Mesothelial cell of epicardium (in vitro differentiated cells): Measurements from ENCODE around the gene PAWR. TPM values are rescaled to one million over a fixed set of nuclear protein-coding genes. Genes with fewer than 3 reads are reported as not detected.

Experiments
- DNase-seq, 2 experiments: peaks; one replicate each; pipeline ENCODE4 v3.0.0; 2021; ENCODE audit warnings: low spot score in 2 of 2; ENCODE audit not compliant: unreplicated experiment in 2 of 2
- H3K27ac Mint-ChIP-seq: 2 replicates; pipeline ENCODE4 v1.8.0; 2021; ENCODE audit warnings: mixed read lengths
- H3K27me3 Mint-ChIP-seq: 2 replicates; pipeline ENCODE4 v1.8.0; 2021; ENCODE audit warnings: low read depth, mixed read lengths
- H3K36me3 Mint-ChIP-seq: 2 replicates; pipeline ENCODE4 v1.8.0; 2021; ENCODE audit warnings: mixed read lengths
- H3K4me1 Mint-ChIP-seq: 2 replicates; pipeline ENCODE4 v1.8.0; 2021; ENCODE audit warnings: mixed read lengths
- H3K4me3 Mint-ChIP-seq: 2 replicates; pipeline ENCODE4 v1.8.0; 2021; ENCODE audit warnings: mild to moderate bottlenecking, moderate library complexity, mixed read lengths
- H3K9me3 Mint-ChIP-seq: 2 replicates; pipeline ENCODE4 v1.8.0; 2021; ENCODE audit warnings: mixed read lengths
- CTCF ChIP-seq: fragments of 200-600 bp; sonication (generic); IDR thresholded peaks from one replicate; pipeline ENCODE4 v1.5.0; 2021; ENCODE audit warnings: antibody characterized with exemption; ENCODE audit not compliant: unreplicated experiment
- total RNA-seq: library from RNA; stranded (reverse); gene quantifications from 3 replicates; pipeline ENCODE4 v1.2.1, GENCODE V29; 2021

The PAWR gene
- total RNA-seq, 1 donor from 2014 or later = 205 TPM

GRCh38 chr12:79698966-79699365, 8.2 kb upstream of the PAWR start:
- H3K27me3 Mint-ChIP-seq = no peaks in the 10 kb centered on the region
- H3K36me3 Mint-ChIP-seq = no peaks in the 10 kb centered on the region
- H3K9me3 Mint-ChIP-seq = peaks cover 4% of the 10 kb centered on the region
- no peak for TF ChIP-seq CTCF
- no peaks in the 10 kb centered on the region for H3K4me1 Mint-ChIP-seq
- no peak overlapping the region for H3K4me3 Mint-ChIP-seq
- DNase-seq = no peak
- no peak overlapping the region for H3K27ac Mint-ChIP-seq

GRCh38 chr12:79696416-79696815, 5.7 kb upstream of the PAWR start:
- Mint-ChIP-seq H3K4me3 (no peak overlapping the region), H3K27ac (no peak overlapping the region), H3K36me3 (no peaks in the 10 kb centered on the region), H3K4me1 (peaks cover 20% of the 10 kb centered on the region), H3K27me3 (no peaks in the 10 kb centered on the region), H3K9me3 (peaks cover 4% of the 10 kb centered on the region)
- TF ChIP-seq CTCF = no peak
- DNase-seq = no peak

GRCh38 chr12:79692860-79693577, 2.3 kb upstream of the PAWR start:
- Mint-ChIP-seq H3K4me1 (peaks cover 28% of the 10 kb centered on the region), H3K36me3 (no peaks in the 10 kb centered on the region), H3K27ac (peak overlapping the region; percentile 98), H3K27me3 (no peaks in the 10 kb centered on the region), H3K9me3 (peaks cover 4% of the 10 kb centered on the region), H3K4me3 (peak overlapping the region; percentile 85)
- TF ChIP-seq CTCF = no peak
- no peak for DNase-seq

- no peak for TF ChIP-seq CTCF
- DNase-seq = no peak
- Mint-ChIP-seq H3K27ac (peak overlapping the region; percentile 98), H3K4me3 (peak overlapping the region; percentile 85), H3K36me3 (no peaks in the 10 kb centered on the region), H3K27me3 (no peaks in the 10 kb centered on the region), H3K4me1 (peaks cover 42% of the 10 kb centered on the region), H3K9me3 (peaks cover 4% of the 10 kb centered on the region)
Observed at GRCh38 chr12:79691511-79692248, 916 bp upstream of the PAWR start.

- H3K4me1 Mint-ChIP-seq = peaks cover 56% of the 10 kb centered on the region
- peak overlapping the region; percentile 98 for H3K27ac Mint-ChIP-seq
- no peak for TF ChIP-seq CTCF
- H3K9me3 Mint-ChIP-seq = no peaks in the 10 kb centered on the region
- no peaks in the 10 kb centered on the region for H3K27me3 Mint-ChIP-seq
- H3K4me3 Mint-ChIP-seq = peak overlapping the region; percentile 90
- H3K36me3 Mint-ChIP-seq = no peaks in the 10 kb centered on the region
- DNase-seq = peak; percentile 33 to 73
Observed at GRCh38 chr12:79690142-79690637, 574 bp downstream of the PAWR start.
